BLaER1 (cell line): ENCODE measurements around the gene MYO3B.

Source experiments
- H3K27ac ChIP-seq: shearing (Covaris generic); formaldehyde crosslinking; 2 replicates; pipeline ENCODE4 v1.8.1; 2022
- H3K27me3 ChIP-seq: shearing (Covaris generic); formaldehyde crosslinking; 2 replicates; pipeline ENCODE4 v1.8.1; 2022
- H3K36me3 ChIP-seq: shearing (Covaris generic); formaldehyde crosslinking; 2 replicates; pipeline ENCODE4 v1.8.1; 2022
- H3K4me1 ChIP-seq: shearing (Covaris generic); formaldehyde crosslinking; 2 replicates; pipeline ENCODE4 v1.8.1; 2022
- H3K4me2 ChIP-seq: shearing (Covaris generic); formaldehyde crosslinking; 2 replicates; pipeline ENCODE4 v1.8.1; 2022
- H3K4me3 ChIP-seq: shearing (Covaris generic); formaldehyde crosslinking; 2 replicates; pipeline ENCODE4 v1.8.1; 2022
- H3K9ac ChIP-seq: shearing (Covaris generic); formaldehyde crosslinking; 2 replicates; pipeline ENCODE4 v1.8.1; 2022
- H3K9me3 ChIP-seq: shearing (Covaris generic); formaldehyde crosslinking; 2 replicates; pipeline ENCODE4 v1.8.1; 2022
- H4K20me1 ChIP-seq: shearing (Covaris generic); formaldehyde crosslinking; 2 replicates; pipeline ENCODE4 v1.8.1; 2022
- Cebpa-rat ChIP-seq: shearing (Covaris generic); IDR thresholded peaks from 2 replicates; pipeline ENCODE4 v1.8.1; 2022

MYO3B gene

DNA sequence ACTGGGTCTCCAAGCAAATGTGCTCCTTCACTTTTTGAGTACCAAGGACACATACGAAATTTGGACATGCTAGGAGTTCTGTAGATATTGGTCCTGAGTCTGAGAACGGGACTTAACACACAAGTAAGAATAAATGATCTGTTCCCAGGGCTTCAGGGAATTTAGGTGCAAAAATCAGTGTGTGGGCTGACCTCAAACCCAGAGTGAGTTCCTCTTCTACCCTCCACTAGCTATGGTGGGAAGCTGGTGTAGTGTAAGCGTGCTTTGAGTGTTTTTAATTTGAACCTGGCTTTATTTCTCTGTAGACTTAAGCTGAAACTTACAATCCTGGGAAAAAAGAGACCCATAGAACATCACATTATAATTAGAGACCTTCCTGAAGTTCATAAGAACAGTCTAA lies 50.5 kb downstream of the MYO3B start:
- Histone ChIP-seq H3K4me2 (no peak overlapping the region), H3K4me3 (no peak overlapping the region), H4K20me1 (no peaks in the 10 kb centered on the region), H3K4me1 (no peaks in the 10 kb centered on the region), H3K9me3 (no peaks in the 10 kb centered on the region), H3K36me3 (no peaks in the 10 kb centered on the region), H3K9ac (no peak overlapping the region), H3K27me3 (no peaks in the 10 kb centered on the region), H3K27ac (no peak overlapping the region)
- TF ChIP-seq Cebpa-rat: no peak

DNA sequence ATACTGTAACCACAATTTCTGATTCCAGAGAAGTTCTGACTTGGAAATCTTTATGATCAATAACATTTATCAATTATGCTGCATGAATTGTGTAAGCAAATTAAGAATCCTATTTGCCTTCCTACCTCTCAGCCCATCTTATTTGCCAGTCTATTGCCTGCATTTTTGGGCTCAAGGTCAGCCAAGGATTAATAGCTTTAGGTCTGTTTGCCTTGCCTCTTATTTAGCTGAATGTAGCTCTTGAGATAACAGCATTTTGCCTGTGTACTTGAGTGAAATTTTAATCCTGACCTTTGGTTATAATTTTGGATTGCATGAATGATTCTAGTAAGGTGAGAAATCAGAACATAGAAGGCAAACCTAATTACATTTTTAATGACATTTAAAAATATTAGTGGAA lies 51.2 kb downstream of the MYO3B start:
- H3K9me3 ChIP-seq: no peaks in the 10 kb centered on the region
- H3K9ac ChIP-seq: no peak overlapping the region
- no peak for TF ChIP-seq Cebpa-rat
- no peaks in the 10 kb centered on the region for H3K4me1 ChIP-seq
- no peaks in the 10 kb centered on the region for H3K36me3 ChIP-seq
- no peak overlapping the region for H3K27ac ChIP-seq
- H3K27me3 ChIP-seq: no peaks in the 10 kb centered on the region
- H3K4me3 ChIP-seq: no peak overlapping the region
- no peak overlapping the region for H3K4me2 ChIP-seq
- H4K20me1 ChIP-seq: no peaks in the 10 kb centered on the region

DNA sequence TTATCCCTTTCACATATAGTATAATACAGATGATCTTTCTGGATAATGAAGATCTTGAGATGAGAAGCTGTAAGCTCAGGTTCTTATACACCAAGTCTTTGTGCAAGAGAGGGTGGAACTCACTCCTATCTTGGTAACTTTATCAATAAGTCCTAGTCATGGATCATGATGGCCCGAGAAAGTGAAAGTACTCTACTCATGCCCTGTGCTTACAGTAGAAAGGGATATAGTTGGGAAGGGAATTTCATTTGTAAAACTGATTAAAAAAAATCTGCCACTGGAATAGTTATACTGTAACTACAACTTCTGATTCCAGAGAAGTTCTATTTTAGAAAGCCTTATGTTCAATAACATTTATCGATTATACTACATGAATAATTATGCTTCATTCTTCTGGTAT lies 51.8 kb downstream of the MYO3B start:
- Histone ChIP-seq H3K36me3 (no peaks in the 10 kb centered on the region), H3K27me3 (no peaks in the 10 kb centered on the region), H3K9me3 (no peaks in the 10 kb centered on the region), H4K20me1 (no peaks in the 10 kb centered on the region), H3K4me1 (no peaks in the 10 kb centered on the region), H3K27ac (no peak overlapping the region), H3K4me3 (no peak overlapping the region), H3K4me2 (no peak overlapping the region), H3K9ac (no peak overlapping the region)
- TF ChIP-seq Cebpa-rat: no peak

DNA sequence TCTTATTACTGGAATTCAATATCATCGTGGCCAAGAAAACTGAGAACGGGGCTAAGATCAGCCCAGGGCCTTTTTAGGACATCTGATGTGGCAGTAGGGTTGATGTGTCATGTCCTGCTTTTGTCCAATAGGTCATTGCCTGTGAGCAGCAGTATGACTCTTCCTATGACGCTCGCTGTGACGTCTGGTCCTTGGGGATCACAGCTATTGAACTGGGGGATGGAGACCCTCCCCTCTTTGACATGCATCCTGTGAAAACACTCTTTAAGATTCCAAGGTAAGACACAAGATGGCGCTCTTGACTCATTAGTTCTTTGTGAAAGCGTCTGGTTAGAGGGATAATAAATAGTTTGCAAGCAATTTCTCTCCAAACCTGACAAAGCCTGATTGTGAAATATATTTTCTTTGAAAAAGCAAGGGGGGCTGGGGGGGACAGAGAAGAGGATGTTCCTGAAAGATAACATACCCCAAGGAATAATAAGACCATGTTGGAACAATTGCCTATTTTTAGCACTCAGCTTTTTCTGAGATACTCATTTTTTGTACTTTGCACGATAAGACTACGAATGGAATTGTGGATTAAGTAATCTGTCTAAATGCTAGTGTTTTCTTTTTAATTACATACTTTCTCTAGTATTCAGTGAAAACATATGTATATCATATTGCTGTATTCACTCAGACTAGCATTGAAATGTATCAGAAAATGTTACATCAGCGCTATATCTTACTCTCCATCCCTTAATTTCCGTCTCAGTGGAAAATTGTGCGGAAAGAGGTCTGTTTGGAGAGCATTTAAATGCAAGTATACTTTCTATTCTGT lies 58.1 kb downstream of the MYO3B start:
- Histone ChIP-seq H4K20me1 (no peaks in the 10 kb centered on the region), H3K4me2 (no peak overlapping the region), H3K27ac (no peak overlapping the region), H3K36me3 (no peaks in the 10 kb centered on the region), H3K27me3 (no peaks in the 10 kb centered on the region), H3K4me3 (no peak overlapping the region), H3K9me3 (no peaks in the 10 kb centered on the region), H3K4me1 (no peaks in the 10 kb centered on the region), H3K9ac (no peak overlapping the region)
- no peak for TF ChIP-seq Cebpa-rat

DNA sequence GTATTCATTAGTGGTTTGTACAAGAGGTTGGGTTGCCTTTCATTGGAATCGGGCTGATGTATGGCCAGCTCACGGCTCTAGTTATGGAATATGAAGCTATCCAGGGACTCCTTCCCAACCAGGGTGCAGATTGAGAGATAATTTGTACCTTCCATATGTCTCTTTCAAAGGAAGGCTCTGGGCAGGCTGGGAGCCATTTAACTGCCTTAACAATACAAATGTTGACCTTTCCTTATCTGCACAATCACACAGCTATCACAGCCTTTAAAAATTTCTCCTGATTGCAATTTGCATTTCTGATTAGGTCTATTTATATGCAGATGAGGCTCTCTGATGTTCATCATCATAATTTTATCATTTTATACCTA lies 58.7 kb downstream of the MYO3B start:
- Histone ChIP-seq H3K9me3 (no peaks in the 10 kb centered on the region), H3K9ac (no peak overlapping the region), H3K4me2 (no peak overlapping the region), H3K4me3 (no peak overlapping the region), H3K27ac (no peak overlapping the region), H3K4me1 (no peaks in the 10 kb centered on the region), H3K36me3 (no peaks in the 10 kb centered on the region), H3K27me3 (no peaks in the 10 kb centered on the region), H4K20me1 (no peaks in the 10 kb centered on the region)
- TF ChIP-seq Cebpa-rat: no peak

DNA sequence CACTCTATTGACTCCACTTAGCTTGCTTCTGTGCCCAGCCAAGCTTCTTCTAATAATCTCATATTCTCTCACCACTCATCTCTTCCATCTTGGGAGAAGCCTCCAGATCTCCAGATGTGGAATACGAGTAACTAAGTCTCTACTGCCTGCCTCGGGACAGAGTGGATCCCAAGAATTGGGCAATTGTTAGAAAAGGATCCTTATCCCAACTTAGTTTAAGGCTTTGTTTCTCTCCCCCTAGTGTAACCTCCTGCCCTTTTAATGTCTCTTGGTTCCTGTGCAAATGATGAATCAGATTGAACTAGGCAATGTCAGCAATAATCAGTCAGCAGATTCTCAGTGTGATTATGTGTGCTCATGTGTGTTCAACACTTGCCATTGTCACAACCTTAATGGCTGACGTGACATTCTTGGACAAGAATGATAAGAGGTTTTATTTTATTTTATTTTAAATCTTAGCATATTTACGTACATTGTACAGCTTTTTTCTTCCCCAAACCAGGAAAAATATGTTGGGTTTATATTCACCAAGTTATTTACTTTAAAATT lies 59.7 kb downstream of the MYO3B start:
- H3K9ac ChIP-seq: no peak overlapping the region
- H3K36me3 ChIP-seq: no peaks in the 10 kb centered on the region
- no peaks in the 10 kb centered on the region for H3K27me3 ChIP-seq
- H3K4me3 ChIP-seq: no peak overlapping the region
- H3K9me3 ChIP-seq: no peaks in the 10 kb centered on the region
- no peaks in the 10 kb centered on the region for H3K4me1 ChIP-seq
- H3K27ac ChIP-seq: no peak overlapping the region
- no peak overlapping the region for H3K4me2 ChIP-seq
- no peaks in the 10 kb centered on the region for H4K20me1 ChIP-seq
- no peak for TF ChIP-seq Cebpa-rat

DNA sequence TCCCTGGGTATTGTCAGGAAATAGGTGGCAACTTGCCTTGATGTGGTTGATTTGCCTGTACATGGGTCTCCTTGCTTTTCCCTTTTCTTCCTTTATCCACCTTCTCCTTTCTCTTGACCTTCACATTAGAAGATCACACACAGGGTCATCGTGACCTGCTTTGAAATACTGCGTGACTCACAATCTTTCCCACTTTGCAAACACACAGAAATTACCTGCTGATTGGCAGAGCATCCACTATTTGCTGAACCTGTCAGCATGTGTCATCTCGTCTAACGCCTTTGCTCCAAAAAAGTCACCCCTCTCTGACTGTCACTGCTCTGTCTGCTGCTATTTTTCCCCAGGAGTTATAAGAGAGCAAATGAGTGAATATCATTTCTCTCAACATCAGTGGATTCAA lies 60.8 kb downstream of the MYO3B start:
- Histone ChIP-seq H3K4me1 (no peaks in the 10 kb centered on the region), H3K4me2 (no peak overlapping the region), H3K27ac (no peak overlapping the region), H3K36me3 (no peaks in the 10 kb centered on the region), H4K20me1 (no peaks in the 10 kb centered on the region), H3K27me3 (no peaks in the 10 kb centered on the region), H3K9me3 (no peaks in the 10 kb centered on the region), H3K4me3 (no peak overlapping the region), H3K9ac (no peak overlapping the region)
- TF ChIP-seq Cebpa-rat: no peak

DNA sequence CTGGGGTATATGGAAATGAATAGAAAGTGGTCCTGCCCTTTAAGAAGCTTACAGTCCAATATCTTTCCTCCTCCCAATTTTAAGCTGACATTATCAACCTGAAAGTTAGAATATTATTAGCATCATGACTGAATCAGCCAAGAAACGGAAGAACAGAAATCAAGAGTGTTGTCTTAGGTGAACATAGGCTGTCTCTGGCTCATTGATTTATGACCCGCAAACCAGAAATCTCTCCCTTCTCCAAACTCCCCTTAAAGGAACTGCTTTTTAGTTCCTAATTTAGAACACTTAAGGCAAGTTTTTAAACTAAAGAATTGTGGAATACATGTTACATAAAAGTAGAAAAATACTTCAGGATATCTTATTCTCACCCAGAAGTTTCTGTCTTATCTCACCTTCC lies 62.7 kb downstream of the MYO3B start:
- Histone ChIP-seq H3K9ac (no peak overlapping the region), H3K27ac (no peak overlapping the region), H3K4me3 (no peak overlapping the region), H3K27me3 (no peaks in the 10 kb centered on the region), H3K4me1 (no peaks in the 10 kb centered on the region), H3K36me3 (no peaks in the 10 kb centered on the region), H3K4me2 (no peak overlapping the region), H3K9me3 (no peaks in the 10 kb centered on the region), H4K20me1 (no peaks in the 10 kb centered on the region)
- TF ChIP-seq Cebpa-rat: no peak

DNA sequence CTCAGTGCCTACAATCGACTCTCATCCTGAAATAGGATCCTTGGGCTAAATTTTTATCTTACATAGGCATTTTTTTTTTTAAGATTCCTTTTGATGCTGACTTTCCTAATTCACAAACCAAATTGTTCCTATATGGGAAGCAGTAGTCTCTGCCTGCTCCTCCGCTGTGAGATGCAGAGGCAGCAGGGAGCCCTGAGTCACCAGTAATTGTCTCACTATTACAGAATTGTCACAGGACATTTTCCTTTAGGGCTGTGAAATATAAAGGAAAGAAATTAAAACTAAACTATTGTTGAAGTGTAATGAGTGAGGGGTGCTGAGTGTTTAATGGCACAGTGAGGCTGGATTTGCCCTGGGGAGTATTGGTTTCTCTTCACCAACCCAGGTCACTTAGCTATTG lies 63.8 kb downstream of the MYO3B start:
- Histone ChIP-seq H3K27ac (no peak overlapping the region), H3K9ac (no peak overlapping the region), H3K4me2 (no peak overlapping the region), H3K27me3 (no peaks in the 10 kb centered on the region), H3K4me1 (no peaks in the 10 kb centered on the region), H3K9me3 (no peaks in the 10 kb centered on the region), H4K20me1 (no peaks in the 10 kb centered on the region), H3K4me3 (no peak overlapping the region), H3K36me3 (no peaks in the 10 kb centered on the region)
- TF ChIP-seq Cebpa-rat: no peak

DNA sequence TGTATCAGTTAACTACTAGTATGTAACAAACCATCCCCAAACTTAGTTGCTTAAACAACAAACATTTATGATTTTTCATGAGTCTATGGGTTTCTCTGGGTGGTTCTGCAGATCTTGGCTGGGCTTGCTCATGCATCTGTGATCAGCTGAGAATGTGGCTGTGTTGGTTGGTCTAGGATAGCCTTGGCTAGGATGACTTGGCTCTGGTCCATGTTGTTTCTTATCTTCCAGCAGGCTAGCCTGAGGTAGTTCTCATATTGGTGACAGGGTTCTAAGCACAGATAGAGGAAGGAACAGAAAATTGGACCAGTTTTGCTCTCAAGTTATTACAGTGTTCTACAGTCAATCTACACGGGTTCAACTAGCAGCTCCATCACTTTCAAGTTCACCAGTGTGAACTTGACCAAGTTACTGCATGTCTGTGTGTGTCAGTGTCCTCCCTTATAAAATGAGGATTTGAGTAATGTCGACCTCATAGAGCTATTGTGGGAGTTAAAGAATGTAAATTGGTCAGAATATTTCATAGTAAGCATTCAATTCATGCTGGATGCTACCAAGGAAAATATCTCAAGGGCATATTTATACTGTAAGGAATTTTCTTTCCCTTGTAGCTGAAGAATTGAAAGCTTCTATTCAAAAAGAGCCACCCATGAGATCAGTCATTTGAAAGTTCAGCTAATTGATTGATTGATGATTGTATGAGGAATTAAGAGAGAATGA lies 65.3 kb downstream of the MYO3B start:
- H3K4me2 ChIP-seq: no peak overlapping the region
- no peaks in the 10 kb centered on the region for H3K9me3 ChIP-seq
- H3K4me1 ChIP-seq: no peaks in the 10 kb centered on the region
- no peak overlapping the region for H3K9ac ChIP-seq
- H3K36me3 ChIP-seq: no peaks in the 10 kb centered on the region
- H4K20me1 ChIP-seq: no peaks in the 10 kb centered on the region
- H3K27me3 ChIP-seq: no peaks in the 10 kb centered on the region
- no peak overlapping the region for H3K4me3 ChIP-seq
- no peak for TF ChIP-seq Cebpa-rat
- no peak overlapping the region for H3K27ac ChIP-seq
